Parathyroid adenoma (tissue), 2 donors: ENCODE results near the gene BRD3OS.

Experiments
- H2AFZ ChIP-seq: fragments of 300-600 bp; sonication (generic); one replicate; pipeline ENCODE4 v1.7.0; 2017; ENCODE audit warnings: antibody characterized with exemption, mild to moderate bottlenecking
- H3K27ac ChIP-seq: fragments of 300-600 bp; sonication (generic); one replicate; pipeline ENCODE4 v1.7.0; 2017
- H3K27me3 ChIP-seq: fragments of 300-600 bp; sonication (generic); one replicate; pipeline ENCODE4 v1.7.0; 2017; ENCODE audit warnings: low read length; ENCODE audit not compliant: control insufficient read depth, insufficient read depth
- H3K36me3 ChIP-seq: fragments of 300-600 bp; sonication (generic); one replicate; pipeline ENCODE4 v1.7.0; 2017; ENCODE audit warnings: low read length; ENCODE audit not compliant: control insufficient read depth, insufficient read depth
- H3K4me1 ChIP-seq: fragments of 300-600 bp; sonication (generic); one replicate; pipeline ENCODE4 v1.7.0; 2017; ENCODE audit warnings: control low read depth
- H3K4me2 ChIP-seq: fragments of 300-600 bp; sonication (generic); one replicate; pipeline ENCODE4 v1.7.0; 2017; ENCODE audit warnings: low read length
- H3K4me3 ChIP-seq: fragments of 300-600 bp; sonication (generic); one replicate; pipeline ENCODE4 v1.7.0; 2017; ENCODE audit warnings: low read depth, low read length
- H3K79me2 ChIP-seq: fragments of 300-600 bp; sonication (generic); one replicate; pipeline ENCODE4 v1.7.0; 2017; ENCODE audit warnings: control low read depth
- H3K9ac ChIP-seq: fragments of 300-600 bp; sonication (generic); one replicate; pipeline ENCODE4 v1.7.0; 2017; ENCODE audit warnings: mild to moderate bottlenecking
- H3K9me3 ChIP-seq: fragments of 300-600 bp; sonication (generic); one replicate; pipeline ENCODE4 v1.7.0; 2017; ENCODE audit warnings: low read length; ENCODE audit not compliant: control insufficient read depth
- CTCF ChIP-seq: fragments of 300-600 bp; sonication (generic); IDR thresholded peaks from one replicate; pipeline ENCODE4 v1.7.0; 2017; ENCODE audit warnings: antibody characterized with exemption, mild to moderate bottlenecking
- donor health status: primary hyperparathyroidism.

Gene BRD3OS

GRCh38 chr9:134076644-134077043 is 51.4 kb downstream of the BRD3OS start:
- Histone ChIP-seq H3K4me3 (no peak overlapping the region), H3K9ac (no peak overlapping the region), H3K9me3 (no peaks in the 10 kb centered on the region), H3K79me2 (no peaks in the 10 kb centered on the region), H3K27me3 (no peaks in the 10 kb centered on the region), H3K4me2 (no peak overlapping the region), H3K27ac (no peak overlapping the region), H3K36me3 (no peaks in the 10 kb centered on the region), H3K4me1 (no peaks in the 10 kb centered on the region), H2AFZ (no peak overlapping the region)
- TF ChIP-seq CTCF, result no peak
